ENCODE results near the gene SMNDC1. TPM values are rescaled to one million over a fixed set of nuclear protein-coding genes. Genes with fewer than 3 reads are reported as not detected.

Gene SMNDC1
- total RNA-seq, 4 donors from 2014 or later = 11.4 to 21.0 (median 15.3) TPM

GRCh38 chr10:110330675-110331074 lies 26.0 kb upstream of the SMNDC1 start:
- no peak overlapping the region for H3K4me3 ChIP-seq
- DNase-seq (ENCODE audit: low spot score in 2 of 2) = no peak

GRCh38 chr10:110327262-110327914 lies 22.7 kb upstream of the SMNDC1 start:
- no peak for TF ChIP-seq POLR2A (IDR thresholded peaks at IDR 0.05)
- no peak for TF ChIP-seq CTCF (IDR thresholded peaks at IDR 0.05)
- TF ChIP-seq EP300 (IDR thresholded peaks at IDR 0.05) = no peak
- Histone ChIP-seq H3K4me1 (no peaks in the 10 kb centered on the region), H3K27me3 (no peaks in the 10 kb centered on the region), H3K36me3 (no peaks in the 10 kb centered on the region), H3K9me3 (peaks cover 0 to 41% (median 0%) of the 10 kb centered on the region in 4 donors), H3K27ac (no peak overlapping the region), H3K4me3 (no peak overlapping the region)
- DNase-seq (ENCODE audit: low spot score in 2 of 2) = no peak
- WGBS, 2 donors = 89 to 90% methylated on average over 5 of the region's 5 CpGs

More at GRCh38 chr10:110330675-110331074, 26.0 kb upstream of the SMNDC1 start:
- H3K9me3 ChIP-seq = peaks cover 0 to 38% (median 0%) of the 10 kb centered on the region in 4 donors
- H3K36me3 ChIP-seq = no peaks in the 10 kb centered on the region
- H3K4me1 ChIP-seq = peaks cover 0 to 2% (median 0%) of the 10 kb centered on the region in 4 donors
- WGBS, 2 donors = 88 to 89% methylated on average over 6 of the region's 6 CpGs
- TF ChIP-seq EP300 (IDR thresholded peaks at IDR 0.05) = no peak
- TF ChIP-seq POLR2A (IDR thresholded peaks at IDR 0.05) = no peak
- no peak for TF ChIP-seq CTCF (IDR thresholded peaks at IDR 0.05)
- H3K27ac ChIP-seq = no peak overlapping the region
- H3K27me3 ChIP-seq = no peaks in the 10 kb centered on the region

GRCh38 chr10:110326351-110327032 lies 21.8 kb upstream of the SMNDC1 start:
- H3K36me3 ChIP-seq = no peaks in the 10 kb centered on the region
- no peak overlapping the region for H3K27ac ChIP-seq
- no peak for DNase-seq (ENCODE audit: low spot score in 2 of 2)
- peaks cover 0 to 42% (median 0%) of the 10 kb centered on the region in 4 donors for H3K9me3 ChIP-seq
- TF ChIP-seq CTCF (IDR thresholded peaks at IDR 0.05) (no peak), EP300 (IDR thresholded peaks at IDR 0.05) (no peak), POLR2A (IDR thresholded peaks at IDR 0.05) (no peak)
- H3K4me1 ChIP-seq = no peaks in the 10 kb centered on the region
- no peak overlapping the region for H3K4me3 ChIP-seq
- no peaks in the 10 kb centered on the region for H3K27me3 ChIP-seq
- WGBS, 2 donors = 67 to 75% methylated on average over 4 of the region's 4 CpGs

GRCh38 chr10:110324805-110325280 lies 20.1 kb upstream of the SMNDC1 start:
- Histone ChIP-seq H3K4me1 (no peaks in the 10 kb centered on the region), H3K36me3 (no peaks in the 10 kb centered on the region), H3K4me3 (no peak overlapping the region), H3K27ac (no peak overlapping the region), H3K27me3 (no peaks in the 10 kb centered on the region), H3K9me3 (peaks cover 0 to 38% (median 4%) of the 10 kb centered on the region in 4 donors)
- DNase-seq (ENCODE audit: low spot score in 2 of 2) = no peak
- WGBS, 2 donors = 63 to 71% methylated on average over 3 of the region's 3 CpGs
- no peak for TF ChIP-seq CTCF (IDR thresholded peaks at IDR 0.05)
- TF ChIP-seq EP300 (IDR thresholded peaks at IDR 0.05) = no peak
- TF ChIP-seq POLR2A (IDR thresholded peaks at IDR 0.05) = no peak

- no peak for TF ChIP-seq POLR2A (IDR thresholded peaks at IDR 0.05)
- TF ChIP-seq CTCF (IDR thresholded peaks at IDR 0.05) = no peak
- no peak for TF ChIP-seq EP300 (IDR thresholded peaks at IDR 0.05)
- Histone ChIP-seq H3K27ac (no peak overlapping the region), H3K4me3 (no peak overlapping the region), H3K36me3 (no peaks in the 10 kb centered on the region), H3K27me3 (no peaks in the 10 kb centered on the region), H3K4me1 (no peaks in the 10 kb centered on the region), H3K9me3 (peaks cover 0 to 32% (median 4%) of the 10 kb centered on the region in 4 donors)
- 87 to 88% methylated on average over 5 of the region's 5 CpGs for WGBS, 2 donors
- DNase-seq (ENCODE audit: low spot score in 2 of 2) = no peak
Measured at GRCh38 chr10:110324201-110324804, 19.6 kb upstream of the SMNDC1 start.

Data from tibial nerve (tissue), 4 donors.